ENCODE data around the gene NOP16.

Gene NOP16

DNA sequence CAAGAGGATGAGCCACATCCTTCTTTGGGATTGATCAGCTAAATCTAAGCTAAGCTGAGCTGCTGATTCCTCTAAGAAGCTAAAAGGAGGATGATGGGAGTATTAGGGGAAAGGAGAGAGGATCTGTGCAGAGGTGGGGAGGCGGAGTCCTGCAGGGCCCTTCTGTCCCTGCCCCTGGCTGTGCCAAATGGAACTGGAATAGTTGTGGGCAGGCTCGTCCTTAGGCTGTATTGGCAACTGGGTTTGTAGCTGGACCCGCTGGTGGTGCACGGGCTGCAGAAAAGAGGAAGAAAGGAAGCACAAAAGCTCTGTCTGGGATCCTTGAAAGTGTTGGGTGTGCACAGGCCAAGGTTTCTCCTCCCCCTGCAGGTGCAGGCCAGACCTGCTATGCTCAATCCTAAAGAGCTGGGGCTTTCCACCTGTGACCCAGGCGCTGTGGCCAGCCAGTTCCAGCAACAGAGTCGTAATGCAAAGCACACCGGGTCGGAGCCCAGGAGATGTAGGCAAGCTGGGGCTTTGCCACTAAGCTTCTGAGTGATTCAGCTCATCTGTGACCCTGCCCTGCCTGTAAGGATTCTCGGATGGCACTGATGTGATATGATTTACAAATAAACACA lies 18.1 kb upstream of the NOP16 start:
- peaks cover 8 to 43% of the 10 kb centered on the region in 2 experiments; a peak in 2 of 3 replicates for H3K36me3 ChIP-seq (ENCODE audit: control insufficient read depth in 2 of 2, insufficient read depth in 1 of 2, low read length in 2 of 2)
- H3K27ac ChIP-seq (ENCODE audit: extremely low read depth, low read depth, low read length): no peak overlapping the region
- ChIA-PET CTCF (interaction anchor here (0.6 to 1.0 kb wide), 3 partner anchors 9 to 132 kb away, joined by 3 to 4 read pairs (median 3); no protein-coding TSS in a partner anchor), POLR2A (interaction anchor here (1.1 to 1.5 kb wide), 2 partner anchors 9 to 19 kb away, joined by 3 read pairs; no protein-coding TSS in a partner anchor)
- TF ChIP-seq WT1 (tag by site-specific recombination; IDR thresholded peaks at IDR 0.05) (no peak), ZFP69B (tag by site-specific recombination; IDR thresholded peaks at IDR 0.05) (no peak), ZNF558 (tag by site-specific recombination; IDR thresholded peaks at IDR 0.05) (no peak), ZNF791 (tag by site-specific recombination; IDR thresholded peaks at IDR 0.05) (no peak)
- TF ChIP-seq, protein P1, sequence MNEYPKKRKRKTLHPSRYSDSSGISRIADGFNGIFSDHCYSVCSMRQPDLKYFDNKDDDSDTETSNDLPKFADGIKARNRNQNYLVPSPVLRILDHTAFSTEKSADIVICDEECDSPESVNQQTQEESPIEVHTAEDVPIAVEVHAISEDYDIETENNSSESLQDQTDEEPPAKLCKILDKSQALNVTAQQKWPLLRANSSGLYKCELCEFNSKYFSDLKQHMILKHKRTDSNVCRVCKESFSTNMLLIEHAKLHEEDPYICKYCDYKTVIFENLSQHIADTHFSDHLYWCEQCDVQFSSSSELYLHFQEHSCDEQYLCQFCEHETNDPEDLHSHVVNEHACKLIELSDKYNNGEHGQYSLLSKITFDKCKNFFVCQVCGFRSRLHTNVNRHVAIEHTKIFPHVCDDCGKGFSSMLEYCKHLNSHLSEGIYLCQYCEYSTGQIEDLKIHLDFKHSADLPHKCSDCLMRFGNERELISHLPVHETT (tag by site-specific recombination; IDR thresholded peaks at IDR 0.05): no peak
- TF ChIP-seq, protein P2, sequence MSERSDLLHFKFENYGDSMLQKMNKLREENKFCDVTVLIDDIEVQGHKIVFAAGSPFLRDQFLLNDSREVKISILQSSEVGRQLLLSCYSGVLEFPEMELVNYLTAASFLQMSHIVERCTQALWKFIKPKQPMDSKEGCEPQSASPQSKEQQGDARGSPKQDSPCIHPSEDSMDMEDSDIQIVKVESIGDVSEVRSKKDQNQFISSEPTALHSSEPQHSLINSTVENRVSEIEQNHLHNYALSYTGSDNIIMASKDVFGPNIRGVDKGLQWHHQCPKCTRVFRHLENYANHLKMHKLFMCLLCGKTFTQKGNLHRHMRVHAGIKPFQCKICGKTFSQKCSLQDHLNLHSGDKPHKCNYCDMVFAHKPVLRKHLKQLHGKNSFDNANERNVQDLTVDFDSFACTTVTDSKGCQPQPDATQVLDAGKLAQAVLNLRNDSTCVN (tag by site-specific recombination; optimal IDR thresholded peaks at IDR 0.05): no peak
- H3K4me3 ChIP-seq (ENCODE audit: low read depth, low read length): no peak overlapping the region
- H3K9me3 ChIP-seq (ENCODE audit: control insufficient read depth, insufficient read depth, low read depth, low read length): no peaks in the 10 kb centered on the region
- H3K4me1 ChIP-seq (ENCODE audit: control insufficient read depth, insufficient read depth, low read length): no peaks in the 10 kb centered on the region

DNA sequence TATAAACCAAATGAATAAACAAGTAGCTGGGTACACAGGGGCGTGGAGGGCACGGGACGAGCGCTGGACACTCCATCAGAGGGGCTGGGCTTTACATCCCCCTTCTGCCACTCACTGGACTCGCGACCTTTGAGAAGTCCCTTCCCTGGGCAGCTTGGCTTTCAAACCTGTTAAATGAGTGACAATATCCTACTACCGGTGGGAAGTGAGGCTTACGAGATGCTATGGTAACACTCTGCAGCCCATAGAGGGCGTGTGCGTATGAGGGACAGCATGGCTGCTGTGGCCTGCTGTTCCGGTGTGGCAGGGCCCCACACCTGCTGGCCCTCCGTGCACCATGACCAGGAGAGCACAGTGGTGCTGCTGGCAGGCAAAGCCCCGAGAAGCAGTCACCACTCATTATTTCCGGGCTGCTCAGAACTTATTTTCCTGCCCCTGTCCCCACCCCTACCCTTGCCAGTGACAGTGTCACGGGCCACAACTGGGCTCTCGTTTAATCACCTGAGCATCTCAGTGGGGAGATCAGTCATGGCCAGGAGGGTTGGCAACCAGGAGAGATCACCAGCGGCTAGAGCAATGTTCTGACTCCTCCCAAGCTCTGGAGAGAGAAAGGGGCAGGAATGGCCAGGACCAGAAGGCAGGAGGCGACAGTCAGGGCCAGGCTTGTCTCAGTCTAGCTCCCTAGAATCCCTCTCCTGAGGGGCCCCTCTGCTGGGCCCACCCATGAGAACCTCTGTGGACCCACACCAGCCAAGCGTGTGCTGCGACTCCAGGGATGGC lies 17.4 kb upstream of the NOP16 start:
- Histone ChIP-seq H3K36me3 (ENCODE audit: control insufficient read depth in 2 of 2, insufficient read depth in 1 of 2, low read length in 2 of 2) (peaks cover 8 to 39% of the 10 kb centered on the region in 2 experiments; a peak in 2 of 3 replicates), H3K9me3 (ENCODE audit: control insufficient read depth, insufficient read depth, low read depth, low read length) (no peaks in the 10 kb centered on the region), H3K4me1 (ENCODE audit: control insufficient read depth, insufficient read depth, low read length) (no peaks in the 10 kb centered on the region), H3K4me3 (ENCODE audit: low read depth, low read length) (no peak overlapping the region), H3K27ac (ENCODE audit: extremely low read depth, low read depth, low read length) (no peak overlapping the region)
- POLR2A ChIA-PET: interaction anchor here (1.5 kb wide), 1 partner anchor 10 kb away, joined by 3 read pairs; no protein-coding TSS in a partner anchor
- CTCF ChIA-PET: interaction anchor here (0.6 to 1.0 kb wide), 5 partner anchors 11 to 247 kb away, joined by 3 to 7 read pairs (median 3); no protein-coding TSS in a partner anchor
- TF ChIP-seq, protein P3, sequence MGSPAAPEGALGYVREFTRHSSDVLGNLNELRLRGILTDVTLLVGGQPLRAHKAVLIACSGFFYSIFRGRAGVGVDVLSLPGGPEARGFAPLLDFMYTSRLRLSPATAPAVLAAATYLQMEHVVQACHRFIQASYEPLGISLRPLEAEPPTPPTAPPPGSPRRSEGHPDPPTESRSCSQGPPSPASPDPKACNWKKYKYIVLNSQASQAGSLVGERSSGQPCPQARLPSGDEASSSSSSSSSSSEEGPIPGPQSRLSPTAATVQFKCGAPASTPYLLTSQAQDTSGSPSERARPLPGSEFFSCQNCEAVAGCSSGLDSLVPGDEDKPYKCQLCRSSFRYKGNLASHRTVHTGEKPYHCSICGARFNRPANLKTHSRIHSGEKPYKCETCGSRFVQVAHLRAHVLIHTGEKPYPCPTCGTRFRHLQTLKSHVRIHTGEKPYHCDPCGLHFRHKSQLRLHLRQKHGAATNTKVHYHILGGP (tag by site-specific recombination; IDR thresholded peaks at IDR 0.05): no peak
- TF ChIP-seq BCL11A (tag by site-specific recombination; IDR thresholded peaks at IDR 0.05; ENCODE audit: low read depth) (no peak), ZNF366 (tag by site-specific recombination; conservative IDR thresholded peaks at IDR 0.05) (no peak), ZNF423 (tag by site-specific recombination; IDR thresholded peaks at IDR 0.05) (no peak), ZNF2 (tag by site-specific recombination; IDR thresholded peaks at IDR 0.05) (peak; percentile 73), ZIC2 (tag by site-specific recombination; IDR thresholded peaks at IDR 0.05) (peak; percentile 21; the same call in 1 of the 2 replicates), ZFP37 (tag by site-specific recombination; IDR thresholded peaks at IDR 0.05) (no peak), ZNF792 (tag by site-specific recombination; IDR thresholded peaks at IDR 0.05) (no peak), ZNF830 (tag by site-specific recombination; IDR thresholded peaks at IDR 0.05; ENCODE audit: low read depth) (no peak), ZNF341 (tag by site-specific recombination; IDR thresholded peaks at IDR 0.05; ENCODE audit: low read depth) (no peak), ZSCAN16 (tag by site-specific recombination; IDR thresholded peaks at IDR 0.05) (no peak), ZNF621 (tag by site-specific recombination; IDR thresholded peaks at IDR 0.05) (no peak), ZNF202 (tag by site-specific recombination; IDR thresholded peaks at IDR 0.05; ENCODE audit: borderline replicate concordance) (no peak), ZNF354C (tag by site-specific recombination; IDR thresholded peaks at IDR 0.05; ENCODE audit: borderline replicate concordance, low read depth) (no peak), YY2 (tag by site-specific recombination; IDR thresholded peaks at IDR 0.05) (no peak), ZNF416 (tag by site-specific recombination; IDR thresholded peaks at IDR 0.05) (no peak), SP7 (tag by site-specific recombination; IDR thresholded peaks at IDR 0.05) (no peak), ZNF777 (tag by site-specific recombination; IDR thresholded peaks at IDR 0.05; ENCODE audit: borderline replicate concordance) (no peak), ZNF350 (tag by site-specific recombination; IDR thresholded peaks at IDR 0.05) (no peak), ZNF843 (tag by site-specific recombination; IDR thresholded peaks at IDR 0.05) (no peak)
- TF ChIP-seq, protein P4, sequence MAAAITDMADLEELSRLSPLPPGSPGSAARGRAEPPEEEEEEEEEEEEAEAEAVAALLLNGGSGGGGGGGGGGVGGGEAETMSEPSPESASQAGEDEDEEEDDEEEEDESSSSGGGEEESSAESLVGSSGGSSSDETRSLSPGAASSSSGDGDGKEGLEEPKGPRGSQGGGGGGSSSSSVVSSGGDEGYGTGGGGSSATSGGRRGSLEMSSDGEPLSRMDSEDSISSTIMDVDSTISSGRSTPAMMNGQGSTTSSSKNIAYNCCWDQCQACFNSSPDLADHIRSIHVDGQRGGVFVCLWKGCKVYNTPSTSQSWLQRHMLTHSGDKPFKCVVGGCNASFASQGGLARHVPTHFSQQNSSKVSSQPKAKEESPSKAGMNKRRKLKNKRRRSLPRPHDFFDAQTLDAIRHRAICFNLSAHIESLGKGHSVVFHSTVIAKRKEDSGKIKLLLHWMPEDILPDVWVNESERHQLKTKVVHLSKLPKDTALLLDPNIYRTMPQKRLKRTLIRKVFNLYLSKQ (tag by site-specific recombination; IDR thresholded peaks at IDR 0.05; ENCODE audit: borderline replicate concordance): no peak

Measured in HEK293 (cell line).